GM10248 (cell line): ENCODE results near the gene CYTH4.

Source experiments
- CTCF ChIA-PET: fragments of 300-600 bp; sonication (Branson Sonifier 250); formaldehyde crosslinking; extraction: SDS; loops from one replicate; lab custom pipeline; 2021; ENCODE audit warnings: antibody characterized with exemption; lab: Yijun Ruan, JAX
- POLR2A ChIA-PET: fragments of 350-650 bp; sonication (Branson Sonifier 250); formaldehyde crosslinking; extraction: SDS; loops from one replicate; lab custom pipeline; 2020; ENCODE audit warnings: antibody characterized with exemption; lab: Yijun Ruan, JAX
- DNase-seq: peaks from one replicate; pipeline ENCODE4 v3.0.0; 2012; ENCODE audit errors: extremely low spot score
- CTCF ChIP-seq: IDR thresholded peaks from 2 replicates; pipeline ENCODE4 v1.5.1; 2012; ENCODE audit warnings: mild to moderate bottlenecking, low read depth; ENCODE audit errors: extremely low read depth, missing control alignments, control extremely low read depth

Gene CYTH4

GRCh38 chr22:37242395-37242918 is 39.9 kb upstream of the CYTH4 start:
- no peak for TF ChIP-seq CTCF
- CTCF ChIA-PET: interaction anchor here (0.7 to 16.0 kb wide), 13 partner anchors 10 to 387 kb away, joined by 3 to 195 read pairs (median 5); no protein-coding TSS in a partner anchor
- peak; percentile 91 for DNase-seq
- POLR2A ChIA-PET: interaction anchor here (0.8 to 2.2 kb wide), 6 partner anchors 9 to 67 kb away, joined by 3 to 13 read pairs (median 4); no protein-coding TSS in a partner anchor

GRCh38 chr22:37243402-37244113 is 38.8 kb upstream of the CYTH4 start:
- ChIA-PET CTCF (interaction anchor here (0.9 to 16.0 kb wide), 13 partner anchors 11 to 215 kb away, joined by 3 to 195 read pairs (median 5); no protein-coding TSS in a partner anchor), POLR2A (interaction anchor here (2.2 kb wide), 1 partner anchor 13 kb away, joined by 13 read pairs; no protein-coding TSS in a partner anchor)
- no peak for DNase-seq
- TF ChIP-seq CTCF: no peak

GRCh38 chr22:37244114-37244921 is 38.0 kb upstream of the CYTH4 start, which contains the start of gene RAC2:
Gene RAC2 (minus strand): TSS chr22:37244269. CDS start chr22:37244148, 121 bp downstream.
- ChIA-PET CTCF (interaction anchor here (0.6 to 16.0 kb wide), 14 partner anchors 11 to 223 kb away, joined by 3 to 195 read pairs (median 4); no protein-coding TSS in a partner anchor), POLR2A (interaction anchor here (0.6 to 2.2 kb wide), 2 partner anchors 14 to 108 kb away, joined by 3 to 13 read pairs; no protein-coding TSS in a partner anchor)
- TF ChIP-seq CTCF: no peak
- peak; percentile 88 for DNase-seq

- ChIA-PET CTCF (interaction anchor here (1.2 to 16.0 kb wide), 7 partner anchors 10 to 44 kb away, joined by 3 to 195 read pairs (median 5); no protein-coding TSS in a partner anchor), POLR2A (interaction anchor here (0.5 to 0.6 kb wide), 2 partner anchors 85 to 109 kb away, joined by 3 to 4 read pairs; no protein-coding TSS in a partner anchor)
- DNase-seq: peak; percentile 56
- TF ChIP-seq CTCF: no peak
Observed at GRCh38 chr22:37244922-37245722, 37.2 kb upstream of the CYTH4 start.

- ChIA-PET POLR2A (no interaction called here), CTCF (interaction anchor here (1.8 to 16.0 kb wide), 4 partner anchors 15 to 44 kb away, joined by 5 to 195 read pairs (median 52); no protein-coding TSS in a partner anchor)
- no peak for TF ChIP-seq CTCF
- no peak for DNase-seq
Observed at GRCh38 chr22:37245740-37246139, 36.6 kb upstream of the CYTH4 start.
